NCI-H2107 treated with DMSO at 0.1 percent for 48 hours (cell line): ENCODE measurements around the gene DGKE.

Source experiments
- DNase-seq: peaks from one replicate; lab custom pipeline; 2025; ENCODE audit not compliant: unreplicated experiment; lab: John Stamatoyannopoulos, UW

DGKE gene

GRCh38 chr17:56833809-56834379, at the start of gene DGKE, which contains the start of gene C17orf67:
DGKE (plus strand) TSS chr17:56834151; CDS start chr17:56834796, 645 bp downstream.
C17orf67 (minus strand) TSS chr17:56833920; CDS start chr17:56815810, 18,110 bp downstream.
- DNase-seq, result peak; percentile 69

- DNase-seq, result no peak
Observed at GRCh38 chr17:56785405-56785804, 48.5 kb upstream of the DGKE start.

GRCh38 chr17:56785997-56786680, 47.8 kb upstream of the DGKE start:
- no peak for DNase-seq

- DNase-seq, result no peak
Observed at GRCh38 chr17:56786989-56787482, 46.9 kb upstream of the DGKE start.

- DNase-seq, result no peak
Observed at GRCh38 chr17:56792267-56792666, 41.7 kb upstream of the DGKE start.

GRCh38 chr17:56793531-56793930, 40.4 kb upstream of the DGKE start:
- no peak for DNase-seq

GRCh38 chr17:56793957-56794356, 40.0 kb upstream of the DGKE start:
- no peak for DNase-seq

GRCh38 chr17:56795221-56795865, 38.6 kb upstream of the DGKE start:
- no peak for DNase-seq

- no peak for DNase-seq
Observed at GRCh38 chr17:56796536-56796935, 37.4 kb upstream of the DGKE start.

GRCh38 chr17:56798916-56799315, 35.0 kb upstream of the DGKE start:
- no peak for DNase-seq

GRCh38 chr17:56801459-56802178, 32.3 kb upstream of the DGKE start:
- DNase-seq, result no peak

- no peak for DNase-seq
Observed at GRCh38 chr17:56803071-56803470, 30.9 kb upstream of the DGKE start.

GRCh38 chr17:56804454-56804853, 29.5 kb upstream of the DGKE start:
- no peak for DNase-seq

- no peak for DNase-seq
Observed at GRCh38 chr17:56806949-56807348, 27.0 kb upstream of the DGKE start.

- no peak for DNase-seq
Observed at GRCh38 chr17:56807723-56808122, 26.2 kb upstream of the DGKE start.

GRCh38 chr17:56808503-56808902, 25.4 kb upstream of the DGKE start:
- no peak for DNase-seq

- no peak for DNase-seq
Observed at GRCh38 chr17:56809106-56809819, 24.7 kb upstream of the DGKE start.

- no peak for DNase-seq
Observed at GRCh38 chr17:56809820-56810179, 24.2 kb upstream of the DGKE start.

- DNase-seq, result no peak
Observed at GRCh38 chr17:56810343-56810742, 23.6 kb upstream of the DGKE start.

GRCh38 chr17:56810891-56811775, 22.8 kb upstream of the DGKE start:
- no peak for DNase-seq
